ENCODE data around the gene ZNF831.

The ZNF831 gene

GRCh38 chr20:59159493-59160376 lies 3.9 kb upstream of the ZNF831 start:
- no peak overlapping the region for H3K4me3 ChIP-seq (ENCODE audit: low read depth, low read length)
- TF ChIP-seq, protein P1, sequence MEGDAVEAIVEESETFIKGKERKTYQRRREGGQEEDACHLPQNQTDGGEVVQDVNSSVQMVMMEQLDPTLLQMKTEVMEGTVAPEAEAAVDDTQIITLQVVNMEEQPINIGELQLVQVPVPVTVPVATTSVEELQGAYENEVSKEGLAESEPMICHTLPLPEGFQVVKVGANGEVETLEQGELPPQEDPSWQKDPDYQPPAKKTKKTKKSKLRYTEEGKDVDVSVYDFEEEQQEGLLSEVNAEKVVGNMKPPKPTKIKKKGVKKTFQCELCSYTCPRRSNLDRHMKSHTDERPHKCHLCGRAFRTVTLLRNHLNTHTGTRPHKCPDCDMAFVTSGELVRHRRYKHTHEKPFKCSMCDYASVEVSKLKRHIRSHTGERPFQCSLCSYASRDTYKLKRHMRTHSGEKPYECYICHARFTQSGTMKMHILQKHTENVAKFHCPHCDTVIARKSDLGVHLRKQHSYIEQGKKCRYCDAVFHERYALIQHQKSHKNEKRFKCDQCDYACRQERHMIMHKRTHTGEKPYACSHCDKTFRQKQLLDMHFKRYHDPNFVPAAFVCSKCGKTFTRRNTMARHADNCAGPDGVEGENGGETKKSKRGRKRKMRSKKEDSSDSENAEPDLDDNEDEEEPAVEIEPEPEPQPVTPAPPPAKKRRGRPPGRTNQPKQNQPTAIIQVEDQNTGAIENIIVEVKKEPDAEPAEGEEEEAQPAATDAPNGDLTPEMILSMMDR (IDR thresholded peaks at IDR 0.05; ENCODE audit: insufficient read depth, low read depth, low read length, missing control alignments), result no peak
- DNase-seq (ENCODE audit: low read depth), result no peak

DNA sequence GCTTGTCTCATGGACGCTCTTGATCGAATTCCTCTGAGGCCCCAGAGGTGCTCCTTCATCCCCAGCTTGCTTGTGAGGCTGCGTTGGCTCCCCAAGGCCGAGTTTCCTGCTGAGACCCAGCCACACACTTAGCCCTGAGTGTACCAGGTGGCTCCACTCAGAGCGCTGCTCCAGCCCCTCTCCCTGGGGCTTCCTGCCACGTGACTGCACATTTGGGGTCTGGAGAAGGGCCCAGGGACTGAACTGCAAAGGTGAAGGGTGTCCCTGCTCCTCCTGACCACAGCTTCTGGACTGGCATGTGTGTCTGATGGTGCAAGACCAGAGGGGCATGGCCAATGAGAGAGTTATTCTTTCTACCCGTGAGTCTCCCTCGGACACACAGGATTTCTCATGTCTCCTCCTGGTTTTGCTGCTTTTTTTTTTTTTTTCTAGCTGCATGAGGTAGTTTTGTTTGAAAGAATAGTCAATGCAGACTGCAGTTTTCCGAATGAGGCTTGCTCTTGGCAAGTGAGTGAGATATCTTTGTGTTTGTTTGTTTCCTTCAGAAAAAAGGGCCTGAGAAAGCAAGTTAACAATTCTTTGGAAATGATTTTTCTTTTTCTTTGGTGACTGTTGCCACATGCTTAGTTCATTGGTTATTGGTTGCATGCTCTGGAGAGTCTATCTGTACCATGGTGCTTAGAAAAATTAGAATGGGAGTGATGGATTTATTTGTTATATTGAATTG lies 3.1 kb upstream of the ZNF831 start:
- no peak overlapping the region for H3K4me3 ChIP-seq (ENCODE audit: low read depth, low read length)
- TF ChIP-seq, protein P1 (IDR thresholded peaks at IDR 0.05; ENCODE audit: insufficient read depth, low read depth, low read length, missing control alignments), result no peak
- no peak for DNase-seq (ENCODE audit: low read depth)

- TF ChIP-seq, protein P1 (IDR thresholded peaks at IDR 0.05; ENCODE audit: insufficient read depth, low read depth, low read length, missing control alignments), result no peak
- no peak for DNase-seq (ENCODE audit: low read depth)
- no peak overlapping the region for H3K4me3 ChIP-seq (ENCODE audit: low read depth, low read length)
These were observed 1.9 kb upstream of the ZNF831 start for GRCh38 chr20:59161721-59162120.

DNA sequence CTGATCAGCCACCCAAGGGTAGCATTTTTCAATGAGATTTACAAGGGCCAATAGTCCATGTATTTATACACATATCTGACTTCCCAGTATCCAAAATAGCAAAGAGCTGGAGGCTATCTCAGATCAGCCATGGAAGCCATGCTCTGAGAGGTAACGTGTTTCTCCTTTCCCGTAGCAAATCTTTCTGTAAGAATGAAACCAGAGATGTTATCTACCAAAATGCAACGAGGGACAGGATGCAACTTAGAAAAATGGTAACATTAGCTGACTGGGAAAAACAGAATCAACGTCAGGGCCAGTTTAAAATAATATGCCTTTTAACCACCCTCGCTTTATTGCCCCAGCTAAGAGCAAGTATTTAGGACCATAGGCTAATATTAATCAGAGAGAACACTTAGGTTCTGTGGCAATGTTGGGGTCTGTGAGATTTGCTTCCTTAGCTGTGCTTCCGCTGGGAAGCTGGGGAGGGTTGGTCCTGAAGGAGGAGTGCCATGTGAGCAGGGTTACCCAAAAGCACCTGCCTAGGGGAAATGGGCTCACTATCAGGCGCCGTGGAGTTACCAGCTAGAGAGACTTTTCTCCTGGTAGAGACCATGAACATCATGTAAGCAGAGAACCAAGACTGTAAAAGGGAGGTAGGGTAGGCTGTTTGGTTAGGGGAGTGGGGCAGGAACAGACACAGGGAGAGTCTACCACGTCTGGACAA lies 1.2 kb downstream of the ZNF831 start:
- no peak for DNase-seq (ENCODE audit: low read depth)
- no peak overlapping the region for H3K4me3 ChIP-seq (ENCODE audit: low read depth, low read length)
- TF ChIP-seq, protein P1 (IDR thresholded peaks at IDR 0.05; ENCODE audit: insufficient read depth, low read depth, low read length, missing control alignments), result no peak

DNA sequence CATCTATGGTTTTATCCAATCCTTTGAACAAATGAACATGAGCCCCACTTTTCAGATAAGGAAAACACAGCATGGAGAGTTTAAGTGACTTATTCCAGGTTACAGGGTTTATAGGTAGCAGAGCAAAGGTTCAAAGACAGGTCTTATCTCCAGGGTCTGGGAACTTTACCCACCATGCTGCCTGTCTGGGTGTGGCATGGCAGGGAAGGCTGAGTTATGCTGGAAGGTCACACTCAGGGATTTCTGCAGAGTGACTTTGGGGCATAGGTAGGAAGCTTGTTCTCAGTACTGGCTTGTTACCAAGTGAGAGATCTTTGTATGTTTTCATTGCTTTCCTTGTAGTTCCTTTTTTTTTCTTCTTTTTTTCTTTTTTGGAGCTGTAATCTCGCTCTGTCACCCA lies 1.8 kb downstream of the ZNF831 start:
- TF ChIP-seq, protein P1 (IDR thresholded peaks at IDR 0.05; ENCODE audit: insufficient read depth, low read depth, low read length, missing control alignments), result no peak
- DNase-seq (ENCODE audit: low read depth), result no peak
- H3K4me3 ChIP-seq (ENCODE audit: low read depth, low read length), result peak overlapping the region; percentile 24; the same call in 1 of the 2 replicates

DNA sequence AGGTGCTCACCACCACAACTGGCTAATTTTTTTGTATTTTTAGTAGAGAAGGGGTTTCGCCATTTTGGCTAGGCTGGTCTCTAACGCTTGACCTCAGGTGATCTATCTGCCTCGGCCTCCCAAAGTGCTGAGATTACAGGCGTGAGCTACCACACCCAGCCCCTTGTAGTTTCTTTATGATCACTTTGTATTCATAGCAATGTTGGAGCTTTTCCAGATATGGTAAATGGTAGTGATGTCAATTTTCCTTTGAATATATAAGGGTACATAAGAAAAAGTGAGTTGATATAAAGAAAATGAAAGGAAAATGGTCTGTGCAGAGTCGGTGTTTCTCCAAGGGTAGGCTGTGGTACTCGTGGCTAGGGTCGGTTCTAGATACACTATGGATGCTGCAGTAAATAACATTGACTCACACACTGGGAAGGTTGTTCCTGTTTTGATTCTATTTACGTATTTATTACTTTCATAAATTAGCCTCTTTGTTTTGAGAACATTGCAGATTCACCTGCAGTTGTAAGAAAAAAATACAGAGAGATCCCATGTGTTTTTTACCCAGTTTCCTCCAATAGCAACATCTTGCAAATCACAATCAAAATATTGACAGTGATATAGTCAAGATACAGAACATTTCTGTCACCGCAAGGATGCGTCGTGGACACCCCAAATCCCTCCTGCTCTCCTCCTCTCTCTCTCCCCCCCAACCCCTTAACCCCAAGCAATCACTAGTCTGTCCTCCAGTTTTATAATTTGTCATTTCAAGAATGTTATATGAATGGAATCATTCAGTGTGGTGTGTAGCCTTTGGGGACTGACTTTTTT lies 2.5 kb downstream of the ZNF831 start:
- peak overlapping the region; percentile 24 for H3K4me3 ChIP-seq (ENCODE audit: low read depth, low read length)
- DNase-seq (ENCODE audit: low read depth), result no peak
- TF ChIP-seq, protein P1 (IDR thresholded peaks at IDR 0.05; ENCODE audit: insufficient read depth, low read depth, low read length, missing control alignments), result no peak

All from GM12865 (cell line).